HG03280 (cell line): ENCODE measurements around the gene ACKR1.

ENCODE experiments used
- ATAC-seq: cut with Tn5 transposase; IDR thresholded peaks from one replicate; pipeline ENCODE4 v1.9.1; 2021; ENCODE audit warnings: mild to moderate bottlenecking, moderate library complexity; ENCODE audit not compliant: unreplicated experiment

Gene ACKR1

DNA sequence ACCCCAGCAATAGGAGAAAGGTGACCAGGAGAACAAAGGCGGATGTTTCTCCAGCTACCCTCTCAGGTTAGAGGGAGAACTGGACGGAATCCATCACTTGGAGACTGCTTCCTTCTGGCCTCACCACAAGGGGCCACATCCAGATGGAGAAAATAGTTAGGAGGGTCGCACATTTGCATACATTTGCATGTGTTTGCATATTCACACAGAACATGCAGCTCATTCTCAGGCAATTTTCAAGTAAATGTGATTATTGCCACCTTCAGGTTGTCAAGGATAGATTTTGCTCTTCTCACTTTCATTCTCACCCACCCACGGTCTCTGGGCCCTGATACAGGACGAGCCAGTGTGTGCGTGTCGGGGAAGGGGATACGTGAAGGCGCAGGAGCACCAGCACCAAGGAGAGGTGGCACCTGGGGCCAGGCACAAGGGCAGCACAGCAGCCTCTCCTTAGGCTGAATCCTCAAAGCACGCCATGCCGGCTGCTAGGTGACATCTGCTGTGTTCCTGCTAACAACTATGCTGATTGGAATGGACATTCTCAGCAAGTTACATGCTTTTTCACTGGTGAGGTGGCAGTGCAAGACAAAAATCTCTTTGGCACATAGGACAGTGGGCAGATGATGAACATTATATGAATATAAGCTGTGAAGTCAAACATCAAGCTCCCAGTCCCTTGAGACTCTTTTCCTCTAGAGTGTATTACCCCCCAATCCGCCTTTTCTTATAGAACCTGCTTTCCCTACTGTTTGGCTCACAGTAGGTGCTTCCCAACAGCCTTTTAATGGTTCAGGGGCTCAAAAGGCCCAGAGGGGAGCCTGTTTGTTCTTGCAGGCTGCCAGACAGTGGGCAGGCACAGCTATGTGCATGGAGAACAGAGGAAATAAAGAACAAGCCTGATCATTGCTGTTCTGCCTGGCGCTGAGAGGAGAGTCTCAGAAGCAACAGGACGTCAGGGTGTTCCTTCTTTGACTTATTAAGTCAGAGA is 14.3 kb downstream of the ACKR1 start:
- no peak for ATAC-seq

DNA sequence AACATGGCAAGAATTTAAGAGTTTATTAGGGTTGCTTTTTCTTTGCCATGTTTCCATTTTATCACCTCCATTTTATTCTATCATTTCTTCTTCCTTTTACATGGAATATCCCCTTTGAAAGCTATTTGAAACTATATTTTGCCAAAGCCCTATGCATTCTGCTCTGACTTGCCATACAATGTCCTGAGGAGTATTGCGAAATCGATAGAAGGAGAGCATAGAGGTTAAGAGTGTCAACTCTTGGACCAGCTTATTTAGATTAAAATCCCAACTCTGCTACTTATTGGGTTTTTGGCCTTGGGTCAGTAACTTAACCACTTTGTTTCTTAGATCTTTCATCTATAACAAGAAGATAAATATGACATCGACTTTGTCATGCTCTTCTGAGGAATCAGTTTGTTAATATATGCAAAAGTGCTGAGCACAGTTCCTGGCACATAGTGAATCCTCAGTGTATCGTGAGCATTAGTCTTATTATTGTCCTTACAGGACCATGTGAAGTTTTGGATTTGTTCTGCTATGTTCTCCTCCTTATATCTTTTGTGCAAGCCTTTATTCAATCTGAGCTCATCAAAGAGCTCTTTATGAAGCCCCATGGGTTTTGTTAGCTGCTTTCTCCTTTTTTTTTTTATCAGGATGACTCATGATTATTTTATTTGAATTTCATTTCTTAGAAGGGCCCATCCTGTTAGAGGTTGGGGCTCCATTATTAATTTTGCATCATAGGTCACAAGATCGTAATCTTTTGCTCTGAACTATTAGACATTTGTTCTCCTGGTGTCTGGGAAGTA is 17.6 kb downstream of the ACKR1 start:
- ATAC-seq = no peak

DNA sequence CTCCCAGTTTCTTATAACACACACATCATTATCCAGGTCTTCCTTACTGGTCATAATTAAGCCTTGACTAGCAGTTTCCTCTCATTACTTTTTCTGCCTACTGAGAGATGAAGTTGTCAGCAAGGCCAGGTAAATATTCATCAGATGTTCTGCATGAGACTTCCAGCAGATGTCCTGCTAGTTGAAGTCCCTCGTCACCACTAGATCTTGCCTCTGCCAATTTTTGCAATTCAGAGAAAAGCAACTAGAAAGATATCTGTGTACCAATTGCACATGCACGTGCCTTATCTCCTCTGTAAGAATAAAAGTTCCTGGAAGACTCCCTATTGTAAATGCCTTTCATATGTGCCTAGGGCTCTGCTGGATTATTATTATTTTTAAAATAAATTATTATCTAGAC is 18.3 kb downstream of the ACKR1 start:
- ATAC-seq = no peak

DNA sequence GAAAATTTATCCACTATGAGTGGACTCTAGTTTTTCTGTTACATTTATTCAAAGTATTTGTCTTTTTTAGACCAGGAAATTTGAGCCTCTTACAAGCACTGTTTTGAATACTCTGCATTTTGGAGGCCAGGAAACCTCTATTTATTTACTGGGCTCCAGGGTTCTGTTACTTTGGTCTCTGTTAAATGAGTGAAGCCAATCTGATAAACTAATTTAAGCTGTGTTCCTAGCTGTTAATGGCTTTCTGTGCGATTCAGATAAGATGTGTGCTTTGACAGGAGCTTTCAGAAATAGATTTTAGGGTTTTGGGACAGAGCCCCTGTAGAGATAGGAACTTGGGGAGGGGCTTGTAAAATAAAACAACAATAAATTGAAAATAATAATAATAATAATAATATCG is 23.9 kb downstream of the ACKR1 start:
- no peak for ATAC-seq

DNA sequence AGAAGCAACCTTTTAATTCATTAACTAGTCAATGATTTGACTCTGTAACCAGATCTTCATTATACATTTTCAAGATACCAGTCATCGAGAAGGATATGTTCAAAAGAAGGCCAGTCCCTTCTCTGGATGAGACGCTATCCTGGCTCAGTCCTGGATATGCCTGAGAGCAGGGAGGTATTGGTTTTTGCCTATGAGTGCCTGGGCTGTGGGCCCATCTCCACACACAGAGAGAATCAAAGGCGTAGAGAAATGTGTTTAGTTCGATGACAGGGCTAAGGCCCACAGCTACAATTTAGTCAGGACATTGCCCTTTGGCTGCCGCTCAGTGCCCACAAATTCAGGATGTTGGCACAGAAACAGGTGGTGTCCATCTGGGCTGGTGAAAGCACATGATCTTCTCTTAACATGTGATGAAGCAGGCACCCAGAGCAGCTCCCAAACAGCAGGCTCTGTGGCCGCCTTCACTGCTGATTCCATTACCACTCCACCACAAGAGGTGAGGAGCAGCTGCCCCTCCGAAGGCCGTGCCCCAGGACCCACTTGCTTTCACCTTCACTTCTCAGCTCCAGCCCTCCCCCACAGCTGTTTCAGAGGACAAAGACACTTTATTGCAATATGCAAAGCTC is 24.7 kb downstream of the ACKR1 start:
- no peak for ATAC-seq

DNA sequence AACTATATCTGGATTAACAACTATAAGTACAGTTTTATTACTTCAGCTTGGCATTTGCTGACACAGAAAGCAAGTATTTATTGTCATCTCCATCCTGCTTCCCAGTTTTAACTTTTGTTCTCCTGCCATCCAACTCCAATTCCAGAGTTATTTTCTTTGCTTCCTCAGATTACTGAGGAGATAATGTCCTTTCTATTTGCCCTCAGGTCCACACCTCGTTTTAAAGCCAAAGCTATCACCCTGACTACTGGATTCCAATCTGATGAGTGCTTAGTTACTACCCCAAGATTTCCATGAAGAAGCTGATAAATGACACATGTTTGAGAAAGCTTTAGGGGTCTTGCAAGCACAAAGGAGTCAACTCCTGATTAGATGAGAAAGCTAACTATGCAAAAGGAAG is 25.2 kb downstream of the ACKR1 start:
- no peak for ATAC-seq

DNA sequence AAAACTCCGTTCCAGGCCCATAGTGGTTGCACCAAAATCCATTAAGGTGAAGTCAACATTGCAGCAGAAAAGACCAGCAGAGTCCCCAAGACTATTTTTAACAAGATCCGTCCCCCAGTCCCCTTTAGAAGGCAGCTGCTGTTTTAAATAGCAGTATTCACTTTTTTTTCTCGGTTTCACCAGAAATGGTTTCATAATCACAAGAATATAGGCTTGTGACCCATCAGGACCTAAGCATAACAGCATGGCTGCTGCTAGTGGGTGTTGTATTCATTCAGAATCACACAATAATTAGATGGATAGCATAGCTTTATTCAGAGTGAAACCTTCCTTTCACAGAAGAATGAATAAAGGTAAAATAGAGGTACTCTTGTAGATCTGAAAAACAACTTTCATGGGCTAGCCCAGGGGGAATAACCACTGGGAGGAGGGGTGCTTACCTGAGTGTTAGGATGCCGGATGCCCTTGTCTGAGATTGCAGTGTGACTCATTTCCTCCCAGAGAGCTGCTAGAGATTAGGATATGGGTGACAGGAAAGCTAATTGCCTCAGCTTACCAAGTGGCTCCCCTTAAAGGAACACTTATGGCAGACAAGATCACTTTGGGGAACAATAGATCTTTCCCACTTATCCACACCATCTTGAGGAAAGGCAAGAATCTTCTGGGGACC is 35.0 kb downstream of the ACKR1 start:
- ATAC-seq = peak; percentile 80

DNA sequence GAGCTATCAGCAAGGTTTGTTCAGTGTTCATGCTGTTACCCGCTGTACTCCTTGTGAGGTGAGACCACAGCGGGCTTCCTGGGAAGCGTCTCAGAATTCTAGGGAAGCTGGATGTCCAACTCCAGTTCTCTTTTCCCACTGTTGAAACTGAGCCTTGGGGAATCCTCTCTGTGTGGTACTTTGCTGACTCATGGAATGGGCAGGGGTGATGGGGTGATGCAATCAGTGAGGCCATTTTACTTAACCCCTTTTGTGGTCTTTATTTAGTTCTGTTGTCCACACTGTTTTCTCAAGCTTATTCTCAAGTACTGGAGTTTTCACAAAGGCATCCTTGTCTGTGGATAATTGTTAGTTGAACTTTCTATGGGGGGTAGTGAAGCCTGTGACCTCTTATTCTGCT is 42.6 kb downstream of the ACKR1 start:
- ATAC-seq = no peak

DNA sequence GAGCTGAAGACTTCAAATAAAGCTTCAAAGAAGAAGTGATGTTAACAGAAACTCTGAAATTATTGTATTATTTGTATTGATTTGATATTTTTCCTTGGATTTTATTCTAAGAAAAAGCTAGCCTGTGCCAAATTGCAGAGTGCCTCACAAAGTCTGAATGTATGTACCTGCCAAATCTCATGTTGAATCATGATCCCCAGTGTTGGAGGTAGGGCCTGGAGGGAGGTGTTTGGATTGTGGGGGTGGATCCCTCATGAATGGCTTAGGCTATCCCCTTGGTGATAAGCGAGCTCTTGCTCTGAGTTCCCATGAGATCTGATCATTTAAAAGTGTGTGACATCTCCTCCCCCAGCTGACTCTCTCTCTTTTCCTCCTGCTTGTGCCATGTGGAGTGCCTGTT is 43.6 kb downstream of the ACKR1 start:
- no peak for ATAC-seq

DNA sequence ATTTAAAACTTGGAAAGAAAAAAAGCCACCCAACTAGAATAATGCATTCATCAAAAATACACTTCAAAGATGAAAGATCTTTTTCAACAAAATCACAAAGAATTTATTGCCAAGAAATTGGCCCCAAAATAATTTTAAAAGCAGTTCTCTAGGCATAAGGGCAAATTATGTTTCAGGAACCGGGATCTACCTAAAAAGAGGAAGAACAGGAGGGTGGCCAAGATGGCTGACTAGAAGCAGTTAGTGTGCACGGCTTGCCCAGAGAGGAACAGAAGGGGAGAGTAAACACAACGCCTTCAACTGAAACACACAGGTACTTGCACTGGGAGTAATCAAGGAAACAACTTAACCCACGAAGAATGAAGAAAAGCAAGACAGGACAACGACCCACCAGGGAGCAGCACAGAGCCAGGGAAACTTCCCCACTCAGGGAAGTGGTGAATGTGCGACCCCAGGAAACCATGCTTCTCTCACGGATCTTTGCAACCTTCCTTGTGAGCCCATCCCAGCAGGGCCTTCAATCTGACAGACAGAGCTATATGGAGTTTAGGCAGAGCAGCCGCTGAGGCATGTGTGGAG is 46.1 kb downstream of the ACKR1 start:
- no peak for ATAC-seq
